ENCODE results near the gene CES4A.

Gene CES4A

GRCh38 chr16:67016143-67016542 is 27.8 kb downstream of the CES4A start:
- no peak overlapping the region for H3K9ac ChIP-seq (ENCODE audit: low read depth, low read length)

DNA sequence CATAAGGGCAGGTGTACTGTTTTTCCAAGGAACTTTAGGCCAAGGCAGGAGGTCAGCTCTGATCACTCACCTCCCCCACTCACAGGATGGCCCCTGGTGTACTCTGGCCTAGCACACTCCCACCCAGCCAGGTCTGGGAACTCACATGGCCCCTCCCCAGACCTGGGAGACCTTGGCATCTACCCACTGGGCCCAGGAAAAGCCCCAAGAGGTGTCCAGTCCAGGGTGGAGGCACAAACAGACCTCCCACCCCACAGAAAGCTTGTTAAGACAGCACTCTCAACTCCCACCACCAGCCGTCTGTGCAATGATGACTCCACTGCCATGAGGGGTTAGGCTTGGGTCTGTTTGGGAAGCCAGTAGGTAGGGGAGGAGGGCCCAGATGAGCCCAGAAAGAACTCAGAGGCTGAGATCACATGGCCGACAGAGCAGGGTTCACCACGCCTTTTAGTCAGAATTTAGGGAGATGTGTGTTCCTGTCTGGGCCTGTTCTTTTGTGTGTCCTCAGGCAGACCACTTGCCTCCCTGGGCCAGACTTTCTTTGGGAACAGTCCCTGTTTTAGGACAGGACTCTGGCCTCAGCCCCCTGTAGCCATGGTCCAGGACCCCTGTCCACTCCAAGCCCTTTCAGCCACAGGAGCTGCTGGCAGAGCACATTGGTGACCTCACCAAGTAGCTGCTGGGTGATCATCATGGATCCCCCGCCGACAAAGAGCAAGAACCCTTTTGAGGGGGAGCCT is 28.5 kb downstream of the CES4A start:
- H3K9ac ChIP-seq (ENCODE audit: low read depth, low read length), result no peak overlapping the region
- no peaks in the 10 kb centered on the region for H3K9me3 ChIP-seq (ENCODE audit: insufficient read depth, low read depth, low read length)
- H3K4me3 ChIP-seq (ENCODE audit: low read length), result no peak overlapping the region
- H3K36me3 ChIP-seq (ENCODE audit: insufficient read depth, low read depth, low read length), result no peaks in the 10 kb centered on the region
- no peak overlapping the region for H3K27ac ChIP-seq (ENCODE audit: low read length)
- H3K27me3 ChIP-seq (ENCODE audit: insufficient read depth, low read length), result peaks cover 47% of the 10 kb centered on the region
- H3K4me1 ChIP-seq (ENCODE audit: insufficient read depth, low read length), result no peaks in the 10 kb centered on the region

More at GRCh38 chr16:67016143-67016542, 27.8 kb downstream of the CES4A start:
- H3K27ac ChIP-seq (ENCODE audit: low read length), result no peak overlapping the region
- no peaks in the 10 kb centered on the region for H3K4me1 ChIP-seq (ENCODE audit: insufficient read depth, low read length)
- H3K4me3 ChIP-seq (ENCODE audit: low read length), result no peak overlapping the region
- H3K9me3 ChIP-seq (ENCODE audit: insufficient read depth, low read depth, low read length), result no peaks in the 10 kb centered on the region
- H3K27me3 ChIP-seq (ENCODE audit: insufficient read depth, low read length), result peaks cover 53% of the 10 kb centered on the region
- H3K36me3 ChIP-seq (ENCODE audit: insufficient read depth, low read depth, low read length), result no peaks in the 10 kb centered on the region

DNA sequence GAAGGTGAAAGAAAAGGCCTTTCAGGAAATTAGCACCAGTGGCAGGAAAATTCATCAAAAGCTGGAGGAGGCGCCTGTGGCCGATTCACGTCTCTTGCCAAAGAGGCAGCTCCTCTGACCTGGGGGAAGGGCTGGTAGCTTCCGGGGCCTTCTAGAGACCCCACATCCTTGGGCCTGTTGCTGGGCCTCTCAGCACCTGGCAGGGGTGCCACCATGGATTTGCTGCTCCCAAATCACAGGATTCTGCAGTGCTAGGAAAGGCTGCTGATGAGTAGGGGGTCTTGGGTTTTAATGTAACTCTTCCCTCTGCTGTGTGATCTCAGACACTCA is 29.0 kb downstream of the CES4A start:
- Histone ChIP-seq H3K36me3 (ENCODE audit: insufficient read depth, low read depth, low read length) (no peaks in the 10 kb centered on the region), H3K27me3 (ENCODE audit: insufficient read depth, low read length) (peaks cover 44% of the 10 kb centered on the region), H3K9ac (ENCODE audit: low read depth, low read length) (no peak overlapping the region), H3K9me3 (ENCODE audit: insufficient read depth, low read depth, low read length) (no peaks in the 10 kb centered on the region), H3K4me1 (ENCODE audit: insufficient read depth, low read length) (no peaks in the 10 kb centered on the region), H3K27ac (ENCODE audit: low read length) (no peak overlapping the region), H3K4me3 (ENCODE audit: low read length) (no peak overlapping the region)

GRCh38 chr16:67017810-67018488 is 29.6 kb downstream of the CES4A start:
- H3K36me3 ChIP-seq (ENCODE audit: insufficient read depth, low read depth, low read length), result no peaks in the 10 kb centered on the region
- H3K9ac ChIP-seq (ENCODE audit: low read depth, low read length), result no peak overlapping the region
- no peaks in the 10 kb centered on the region for H3K4me1 ChIP-seq (ENCODE audit: insufficient read depth, low read length)
- H3K27me3 ChIP-seq (ENCODE audit: insufficient read depth, low read length), result peaks cover 39% of the 10 kb centered on the region
- no peak overlapping the region for H3K27ac ChIP-seq (ENCODE audit: low read length)
- no peak overlapping the region for H3K4me3 ChIP-seq (ENCODE audit: low read length)
- no peaks in the 10 kb centered on the region for H3K9me3 ChIP-seq (ENCODE audit: insufficient read depth, low read depth, low read length)

DNA sequence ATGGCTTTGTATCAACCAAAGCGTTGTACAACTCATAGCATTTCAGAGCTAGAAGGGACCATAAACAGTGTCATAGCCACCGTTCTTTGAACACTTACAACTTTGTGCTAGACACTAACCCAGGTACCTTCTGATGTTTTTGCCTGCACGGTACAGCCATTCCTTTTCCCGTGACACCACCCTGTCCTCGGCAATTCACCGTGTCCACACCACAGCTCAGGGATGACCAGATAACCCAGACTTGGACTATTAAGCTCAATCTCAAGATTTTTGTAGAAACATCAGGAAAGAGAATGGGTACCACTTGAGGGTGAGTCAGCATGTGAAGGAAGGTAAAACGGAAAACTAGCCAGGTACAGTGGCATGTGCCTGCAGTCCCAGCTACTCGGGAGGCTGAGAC is 30.8 kb downstream of the CES4A start:
- H3K36me3 ChIP-seq (ENCODE audit: insufficient read depth, low read depth, low read length), result no peaks in the 10 kb centered on the region
- peaks cover 26% of the 10 kb centered on the region for H3K27me3 ChIP-seq (ENCODE audit: insufficient read depth, low read length)
- H3K4me3 ChIP-seq (ENCODE audit: low read length), result no peak overlapping the region
- no peak overlapping the region for H3K27ac ChIP-seq (ENCODE audit: low read length)
- H3K4me1 ChIP-seq (ENCODE audit: insufficient read depth, low read length), result no peaks in the 10 kb centered on the region
- H3K9ac ChIP-seq (ENCODE audit: low read depth, low read length), result no peak overlapping the region
- no peaks in the 10 kb centered on the region for H3K9me3 ChIP-seq (ENCODE audit: insufficient read depth, low read depth, low read length)

DNA sequence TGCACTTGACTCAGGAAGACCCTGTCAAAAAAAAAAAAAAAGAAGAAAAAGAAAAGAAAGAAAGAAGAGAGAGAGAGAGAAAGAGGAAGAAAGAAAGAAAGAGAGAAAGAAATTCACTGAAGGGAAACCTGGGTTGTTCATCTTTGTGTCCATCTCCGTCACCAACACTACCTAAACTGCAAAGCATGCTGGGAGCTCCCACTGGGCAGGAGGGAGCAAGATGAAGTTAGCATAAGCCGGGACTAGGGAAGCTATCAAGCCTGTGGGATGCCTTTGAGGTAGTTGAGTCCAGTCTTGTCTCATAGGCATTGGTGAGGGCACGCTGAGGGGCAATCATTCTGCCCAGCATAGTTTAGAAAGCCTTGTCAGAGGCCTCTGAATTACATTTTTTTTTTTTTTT is 32.9 kb downstream of the CES4A start:
- Histone ChIP-seq H3K4me1 (ENCODE audit: insufficient read depth, low read length) (no peaks in the 10 kb centered on the region), H3K4me3 (ENCODE audit: low read length) (no peak overlapping the region), H3K27ac (ENCODE audit: low read length) (no peak overlapping the region), H3K36me3 (ENCODE audit: insufficient read depth, low read depth, low read length) (no peaks in the 10 kb centered on the region), H3K9me3 (ENCODE audit: insufficient read depth, low read depth, low read length) (no peaks in the 10 kb centered on the region), H3K27me3 (ENCODE audit: insufficient read depth, low read length) (peaks cover 5% of the 10 kb centered on the region), H3K9ac (ENCODE audit: low read depth, low read length) (no peak overlapping the region)

DNA sequence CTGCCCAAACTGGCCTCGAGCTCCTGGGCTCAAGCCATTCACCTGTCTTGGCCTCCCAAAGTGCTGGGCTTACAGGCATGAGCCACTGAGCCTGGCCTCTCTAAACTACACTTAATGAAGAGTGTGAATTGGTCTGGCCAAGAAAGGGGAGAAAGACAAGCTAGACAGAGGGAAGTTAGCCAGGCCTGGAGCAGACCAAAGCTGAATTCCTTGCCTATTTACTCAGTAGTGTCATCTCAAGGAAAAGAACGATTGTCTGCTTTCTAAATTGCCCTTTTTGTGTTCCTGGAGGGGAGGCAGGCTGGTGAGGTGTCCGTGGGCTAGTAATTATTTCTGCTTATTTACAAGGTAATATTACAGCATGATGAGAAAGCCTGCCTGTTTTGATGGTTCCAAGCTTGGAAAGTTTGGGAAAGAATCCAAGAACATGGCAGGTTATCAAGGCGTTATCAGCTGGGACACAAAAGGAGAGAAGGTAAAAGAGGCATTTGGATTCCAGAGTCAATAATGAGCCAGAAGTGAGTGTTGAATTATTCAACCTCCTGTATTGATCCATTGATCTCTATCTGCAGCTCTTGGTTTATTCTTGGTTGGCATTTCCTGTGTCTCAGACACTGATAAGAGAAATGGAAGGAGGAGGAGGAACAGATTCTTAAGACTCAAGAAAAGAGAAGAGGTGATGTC is 34.3 kb downstream of the CES4A start:
- no peaks in the 10 kb centered on the region for H3K36me3 ChIP-seq (ENCODE audit: insufficient read depth, low read depth, low read length)
- no peaks in the 10 kb centered on the region for H3K4me1 ChIP-seq (ENCODE audit: insufficient read depth, low read length)
- no peak overlapping the region for H3K9ac ChIP-seq (ENCODE audit: low read depth, low read length)
- H3K9me3 ChIP-seq (ENCODE audit: insufficient read depth, low read depth, low read length), result no peaks in the 10 kb centered on the region
- no peak overlapping the region for H3K4me3 ChIP-seq (ENCODE audit: low read length)
- H3K27me3 ChIP-seq (ENCODE audit: insufficient read depth, low read length), result no peaks in the 10 kb centered on the region; the same call in 1 of the 2 replicates
- no peak overlapping the region for H3K27ac ChIP-seq (ENCODE audit: low read length)

DNA sequence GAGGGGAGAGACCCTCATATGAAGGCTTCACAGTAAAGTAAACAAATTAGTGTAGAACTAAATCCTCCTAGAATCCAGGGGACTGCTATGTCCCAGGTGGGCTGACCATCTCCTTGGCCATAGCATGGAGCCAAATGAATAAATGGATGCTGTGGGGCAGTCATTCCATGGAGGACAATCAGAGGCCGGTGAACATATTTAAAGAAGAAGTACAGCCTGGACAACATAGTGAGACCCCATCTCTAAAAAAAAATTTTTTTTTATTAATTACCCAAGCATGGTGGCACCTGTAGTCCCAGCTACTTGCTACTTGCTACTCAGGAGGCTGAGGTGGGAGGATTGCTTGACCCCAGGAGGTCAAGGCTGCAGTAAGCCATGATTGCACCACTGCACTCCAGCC is 35.3 kb downstream of the CES4A start:
- Histone ChIP-seq H3K4me1 (ENCODE audit: insufficient read depth, low read length) (peaks cover 3% of the 10 kb centered on the region; the same call in 1 of the 2 replicates), H3K27me3 (ENCODE audit: insufficient read depth, low read length) (no peaks in the 10 kb centered on the region; the same call in 1 of the 2 replicates), H3K27ac (ENCODE audit: low read length) (no peak overlapping the region), H3K9ac (ENCODE audit: low read depth, low read length) (no peak overlapping the region), H3K9me3 (ENCODE audit: insufficient read depth, low read depth, low read length) (no peaks in the 10 kb centered on the region), H3K36me3 (ENCODE audit: insufficient read depth, low read depth, low read length) (no peaks in the 10 kb centered on the region), H3K4me3 (ENCODE audit: low read length) (no peak overlapping the region)

DNA sequence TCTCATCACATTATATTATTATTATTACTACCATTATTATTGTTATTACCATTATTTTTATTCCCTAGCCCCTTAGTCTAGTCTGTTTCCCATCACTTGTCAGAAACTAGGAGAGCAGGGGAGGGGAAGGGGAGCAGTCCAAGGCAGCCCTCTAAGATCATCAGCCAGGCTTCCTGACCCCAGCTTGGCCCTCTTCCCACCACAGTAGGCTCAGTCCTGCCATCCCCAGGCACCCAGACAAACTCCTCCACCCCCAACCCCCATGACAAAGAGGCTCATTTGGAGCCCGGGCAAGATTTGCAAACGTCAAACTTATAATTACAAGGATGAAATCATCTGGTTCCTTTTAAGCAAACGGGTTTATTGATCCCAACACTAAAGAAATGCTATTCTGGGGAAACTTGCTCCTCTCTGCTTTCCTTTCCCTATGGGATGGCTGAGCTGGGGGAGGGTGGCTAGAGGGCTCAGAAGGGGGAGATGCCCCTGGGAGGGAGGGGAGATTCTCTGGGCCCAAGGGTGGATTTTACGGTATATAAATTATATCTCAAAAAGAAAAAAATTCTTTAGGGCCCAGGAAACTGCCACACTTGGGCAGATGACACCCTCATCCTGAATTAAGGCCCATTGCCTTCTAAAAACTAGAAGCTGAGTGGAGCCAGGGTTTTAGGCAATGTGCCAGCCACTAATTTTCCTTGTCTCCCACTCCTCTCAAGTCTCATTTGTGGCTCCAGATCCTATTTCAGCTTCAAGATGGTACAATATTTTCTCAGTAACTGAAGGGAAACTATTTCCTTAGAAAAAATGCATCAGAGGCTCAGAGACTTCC is 36.2 kb downstream of the CES4A start:
- H3K27me3 ChIP-seq (ENCODE audit: insufficient read depth, low read length), result peaks cover 4% of the 10 kb centered on the region; the same call in 1 of the 2 replicates
- no peaks in the 10 kb centered on the region for H3K9me3 ChIP-seq (ENCODE audit: insufficient read depth, low read depth, low read length)
- H3K4me3 ChIP-seq (ENCODE audit: low read length), result no peak overlapping the region
- H3K27ac ChIP-seq (ENCODE audit: low read length), result no peak overlapping the region
- H3K9ac ChIP-seq (ENCODE audit: low read depth, low read length), result no peak overlapping the region
- peaks cover 3% of the 10 kb centered on the region; the same call in 1 of the 2 replicates for H3K4me1 ChIP-seq (ENCODE audit: insufficient read depth, low read length)
- H3K36me3 ChIP-seq (ENCODE audit: insufficient read depth, low read depth, low read length), result no peaks in the 10 kb centered on the region

GRCh38 chr16:67025210-67025550 is 36.8 kb downstream of the CES4A start:
- Histone ChIP-seq H3K27ac (ENCODE audit: low read length) (no peak overlapping the region), H3K4me1 (ENCODE audit: insufficient read depth, low read length) (peaks cover 3% of the 10 kb centered on the region; the same call in 1 of the 2 replicates)

GRCh38 chr16:67026570-67026969 is 38.2 kb downstream of the CES4A start:
- H3K27ac ChIP-seq (ENCODE audit: low read length), result no peak overlapping the region
- H3K4me3 ChIP-seq (ENCODE audit: low read length), result no peak overlapping the region

More at GRCh38 chr16:67025210-67025550, 36.8 kb downstream of the CES4A start:
- Histone ChIP-seq H3K36me3 (ENCODE audit: insufficient read depth, low read depth, low read length) (no peaks in the 10 kb centered on the region), H3K4me3 (ENCODE audit: low read length) (no peak overlapping the region), H3K27me3 (ENCODE audit: insufficient read depth, low read length) (peaks cover 10% of the 10 kb centered on the region; the same call in 1 of the 2 replicates), H3K9me3 (ENCODE audit: insufficient read depth, low read depth, low read length) (no peaks in the 10 kb centered on the region), H3K9ac (ENCODE audit: low read depth, low read length) (no peak overlapping the region)

More at GRCh38 chr16:67026570-67026969, 38.2 kb downstream of the CES4A start:
- Histone ChIP-seq H3K9ac (ENCODE audit: low read depth, low read length) (no peak overlapping the region), H3K27me3 (ENCODE audit: insufficient read depth, low read length) (peaks cover 13% of the 10 kb centered on the region; the same call in 1 of the 2 replicates), H3K9me3 (ENCODE audit: insufficient read depth, low read depth, low read length) (no peaks in the 10 kb centered on the region), H3K4me1 (ENCODE audit: insufficient read depth, low read length) (peaks cover 3% of the 10 kb centered on the region; the same call in 1 of the 2 replicates), H3K36me3 (ENCODE audit: insufficient read depth, low read depth, low read length) (no peaks in the 10 kb centered on the region)
